Liver (tissue), 3 donors: ENCODE results near the gene RUFY4.

Experiments
- EGR1 ChIP-seq, 2 donors: IDR thresholded peaks; 2 replicates each; pipeline ENCODE4 v1.6.1; 2016 to 2018; ENCODE audit warnings: antibody characterized with exemption in 2 of 2, low read depth in 2 of 2
- FOXA1 ChIP-seq: IDR thresholded peaks from 2 replicates; pipeline ENCODE4 v1.6.1; 2016; ENCODE audit warnings: antibody characterized with exemption
- GABPA ChIP-seq, 2 donors: IDR thresholded peaks in 1 of 2; conservative IDR thresholded peaks in 1 of 2; 2 replicates each; pipeline ENCODE4 v1.6.1; 2016; ENCODE audit warnings: antibody characterized with exemption in 2 of 2, mild to moderate bottlenecking in 1 of 2, moderate library complexity in 1 of 2
- JUND ChIP-seq, 2 donors: IDR thresholded peaks; 2 replicates each; pipeline ENCODE4 v1.6.1; 2016; ENCODE audit warnings: antibody characterized with exemption in 2 of 2
- RAD21 ChIP-seq, 2 donors: IDR thresholded peaks; 2 replicates each; pipeline ENCODE4 v1.6.1; 2016; ENCODE audit warnings: antibody characterized with exemption in 2 of 2, mild to moderate bottlenecking in 2 of 2
- TAF1 ChIP-seq: conservative IDR thresholded peaks from 2 replicates; pipeline ENCODE4 v1.6.1; 2016; ENCODE audit warnings: antibody characterized with exemption, mild to moderate bottlenecking
- YY1 ChIP-seq: IDR thresholded peaks from 2 replicates; pipeline ENCODE4 v1.6.1; 2016; ENCODE audit warnings: antibody characterized with exemption, mild to moderate bottlenecking
- TF ChIP-seq, protein P1 (sequence below): fragments of 150-350 bp; IDR thresholded peaks from 2 replicates; pipeline ENCODE4 v1.5.1; 2017; ENCODE audit warnings: improper control_type of control experiment, low read depth, low read length; ENCODE audit not compliant: missing input control
- TF ChIP-seq, protein P2 (sequence below): IDR thresholded peaks from 2 replicates; pipeline ENCODE4 v1.6.1; 2016; ENCODE audit warnings: antibody characterized with exemption
- TF ChIP-seq, protein P3 (sequence below): IDR thresholded peaks from 2 replicates; pipeline ENCODE4 v1.6.1; 2016; ENCODE audit warnings: antibody characterized with exemption
- donor health status: healthy.
- donor health status: healthy.

DNA sequence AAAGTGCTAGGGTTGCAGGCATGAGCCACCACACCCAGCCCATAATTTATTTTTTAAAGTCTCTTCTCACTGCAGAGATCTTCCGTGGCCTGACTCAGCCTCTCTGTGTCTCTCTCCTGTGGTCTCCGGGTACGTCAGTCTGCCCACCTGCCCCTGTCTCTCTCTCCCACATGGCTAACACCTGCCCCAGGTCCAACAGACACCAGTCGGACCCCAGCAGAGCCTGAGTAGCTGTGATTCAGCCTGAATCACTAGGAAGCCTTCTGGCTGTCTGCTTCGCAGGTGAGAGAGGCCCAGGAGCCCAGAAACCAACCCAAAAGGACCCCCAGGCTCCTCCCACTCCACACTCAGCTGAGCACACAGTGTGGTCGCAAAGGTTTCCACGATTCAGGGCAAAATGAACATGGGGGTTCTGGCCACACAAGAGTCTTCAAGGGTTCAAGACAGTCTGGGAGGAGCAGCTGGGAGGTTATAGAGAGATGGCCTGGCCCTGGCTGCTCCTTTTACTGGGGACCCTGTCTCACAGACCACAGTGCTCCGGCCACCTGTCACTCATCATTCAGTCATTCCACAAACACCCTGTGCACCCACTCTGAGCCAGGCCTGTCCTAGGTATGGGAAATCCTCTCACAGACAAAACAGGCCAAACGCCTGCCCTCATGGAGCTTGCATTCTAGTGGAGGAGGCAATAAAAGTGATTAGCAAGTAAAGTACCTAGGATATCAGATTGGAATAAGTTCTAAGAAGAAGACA, 8.6 kb downstream of the RUFY4 start:
- TF ChIP-seq YY1 (no peak), TAF1 (no peak), JUND (IDR thresholded peaks at IDR 0.05) (no peak), EGR1 (IDR thresholded peaks at IDR 0.05; ENCODE audit: low read depth in 2 of 2) (no peak), FOXA1 (no peak), GABPA (IDR thresholded peaks at IDR 0.05 in 1 of 2, conservative IDR thresholded peaks at IDR 0.05 in 1 of 2) (no peak), RAD21 (IDR thresholded peaks at IDR 0.05) (no peak)
- TF ChIP-seq, protein P1, sequence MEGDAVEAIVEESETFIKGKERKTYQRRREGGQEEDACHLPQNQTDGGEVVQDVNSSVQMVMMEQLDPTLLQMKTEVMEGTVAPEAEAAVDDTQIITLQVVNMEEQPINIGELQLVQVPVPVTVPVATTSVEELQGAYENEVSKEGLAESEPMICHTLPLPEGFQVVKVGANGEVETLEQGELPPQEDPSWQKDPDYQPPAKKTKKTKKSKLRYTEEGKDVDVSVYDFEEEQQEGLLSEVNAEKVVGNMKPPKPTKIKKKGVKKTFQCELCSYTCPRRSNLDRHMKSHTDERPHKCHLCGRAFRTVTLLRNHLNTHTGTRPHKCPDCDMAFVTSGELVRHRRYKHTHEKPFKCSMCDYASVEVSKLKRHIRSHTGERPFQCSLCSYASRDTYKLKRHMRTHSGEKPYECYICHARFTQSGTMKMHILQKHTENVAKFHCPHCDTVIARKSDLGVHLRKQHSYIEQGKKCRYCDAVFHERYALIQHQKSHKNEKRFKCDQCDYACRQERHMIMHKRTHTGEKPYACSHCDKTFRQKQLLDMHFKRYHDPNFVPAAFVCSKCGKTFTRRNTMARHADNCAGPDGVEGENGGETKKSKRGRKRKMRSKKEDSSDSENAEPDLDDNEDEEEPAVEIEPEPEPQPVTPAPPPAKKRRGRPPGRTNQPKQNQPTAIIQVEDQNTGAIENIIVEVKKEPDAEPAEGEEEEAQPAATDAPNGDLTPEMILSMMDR: no peak
- TF ChIP-seq, protein P2, sequence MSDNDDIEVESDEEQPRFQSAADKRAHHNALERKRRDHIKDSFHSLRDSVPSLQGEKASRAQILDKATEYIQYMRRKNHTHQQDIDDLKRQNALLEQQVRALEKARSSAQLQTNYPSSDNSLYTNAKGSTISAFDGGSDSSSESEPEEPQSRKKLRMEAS: no peak
- TF ChIP-seq, protein P3, sequence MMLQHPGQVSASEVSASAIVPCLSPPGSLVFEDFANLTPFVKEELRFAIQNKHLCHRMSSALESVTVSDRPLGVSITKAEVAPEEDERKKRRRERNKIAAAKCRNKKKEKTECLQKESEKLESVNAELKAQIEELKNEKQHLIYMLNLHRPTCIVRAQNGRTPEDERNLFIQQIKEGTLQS: no peak
